CD4-positive, alpha-beta T cell (primary cell): ENCODE data around the gene NR1I2. TPM values are rescaled to one million over a fixed set of nuclear protein-coding genes. Genes with fewer than 3 reads are reported as not detected.

Experiments
- ATAC-seq: fragments of 200-7000 bp; cut with Tn5 transposase; one replicate; pipeline ENCODE4 v1.10.0; 2022; ENCODE audit warnings: mild to moderate bottlenecking; ENCODE audit not compliant: poor library complexity
- CTCF ChIA-PET: fragments of 350-600 bp; sonication (Branson Sonifier 250); formaldehyde crosslinking; loops from one replicate; lab custom pipeline; 2021; ENCODE audit warnings: antibody characterized with exemption, inconsistent platforms; lab: Charles Lee
- POLR2A ChIA-PET: fragments of 350-600 bp; sonication (Branson Sonifier 250); formaldehyde crosslinking; loops from one replicate; lab custom pipeline; 2021; ENCODE audit warnings: antibody characterized with exemption, inconsistent platforms; lab: Charles Lee
- DNase-seq, 14 experiments: peaks; one replicate each; pipeline ENCODE4 v3.0.0-alpha.2; 2013 to 2020; ENCODE audit warnings: mixed read lengths in 2 of 14
- H3K27ac ChIP-seq, 2 donors: one replicate each; pipeline versions ENCODE4 v1.5.1 to v1.7.0; 2013; ENCODE audit warnings: low read length in 2 of 2, low read depth in 1 of 2, mild to moderate bottlenecking in 1 of 2
- H3K27me3 ChIP-seq, 2 experiments: 1 replicate in 1 of 2; 2 replicates in 1 of 2; pipeline versions ENCODE4 v1.6.1 to v1.7.0; 2013; ENCODE audit warnings: low read length in 2 of 2, control low read depth in 1 of 2, mild to moderate bottlenecking in 1 of 2, moderate library complexity in 1 of 2; ENCODE audit not compliant: insufficient read depth in 2 of 2, control insufficient read depth in 1 of 2
- H3K36me3 ChIP-seq: one replicate; pipeline ENCODE4 v1.6.1; 2013; ENCODE audit warnings: low read length, control low read depth; ENCODE audit not compliant: insufficient read depth
- H3K4me1 ChIP-seq: one replicate; pipeline ENCODE4 v1.6.1; 2013; ENCODE audit warnings: low read length, control low read depth; ENCODE audit not compliant: insufficient read depth
- H3K4me3 ChIP-seq: one replicate; pipeline ENCODE4 v1.5.1; 2013; ENCODE audit warnings: mild to moderate bottlenecking, low read length, moderate library complexity
- H3K9me3 ChIP-seq, 2 experiments: 1 replicate in 1 of 2; 2 replicates in 1 of 2; pipeline versions ENCODE4 v1.6.1 to v1.7.0; 2013; ENCODE audit warnings: low read length in 2 of 2, mild to moderate bottlenecking in 2 of 2, control low read depth in 1 of 2, moderate library complexity in 1 of 2; ENCODE audit not compliant: control insufficient read depth in 1 of 2, insufficient read depth in 1 of 2
- H3K27ac Mint-ChIP-seq: one replicate; pipeline ENCODE4 v1.8.0; 2020; ENCODE audit warnings: mixed read lengths
- H3K27me3 Mint-ChIP-seq: one replicate; pipeline ENCODE4 v1.8.0; 2021; ENCODE audit warnings: mixed read lengths
- H3K36me3 Mint-ChIP-seq: one replicate; pipeline ENCODE4 v1.8.0; 2021; ENCODE audit warnings: low read depth, mixed read lengths
- H3K4me1 Mint-ChIP-seq: one replicate; pipeline ENCODE4 v1.8.0; 2021; ENCODE audit warnings: low read depth, mixed read lengths
- H3K4me3 Mint-ChIP-seq: one replicate; pipeline ENCODE4 v1.8.0; 2020; ENCODE audit warnings: mild to moderate bottlenecking, mixed read lengths
- H3K9me3 Mint-ChIP-seq: one replicate; pipeline ENCODE4 v1.8.0; 2020; ENCODE audit warnings: mixed read lengths
- intact Hi-C, 2 experiments: fragments of 100-400 bp; cut with DNase I in 1 of 2; cut with micrococcal nuclease in 1 of 2; formaldehyde crosslinking; loops; one replicate each; pipeline versions ENCODE4 v1.15.1 to v1.9.0; 2023 to 2025; cut with DNase I, micrococcal nuclease
- total RNA-seq, 174 experiments: library from RNA in 2 of 174; stranded (reverse) in 2 of 174; gene quantifications; one replicate each; pipeline ENCODE4 v1.2.3 and lab custom pipeline; 2021 to 2026
- TF ChIP-seq, protein P1 (sequence below): fragments of 200-600 bp; IDR thresholded peaks from one replicate; pipeline ENCODE4 v1.8.0; 2022; ENCODE audit warnings: antibody characterized with exemption, mild to moderate bottlenecking

Gene NR1I2
- total RNA-seq, 2 experiments from 2014 or later: 0.25 TPM; not detected in 1

- no peak overlapping the region for H3K27ac ChIP-seq
- POLR2A ChIA-PET: no interaction called here
- intact Hi-C loops: no loop called here
- no peak for ATAC-seq
- peaks cover 60% of the 10 kb centered on the region for H3K27me3 Mint-ChIP-seq
- H3K36me3 Mint-ChIP-seq: no peaks in the 10 kb centered on the region
- H3K4me3 ChIP-seq: no peak overlapping the region
- H3K36me3 ChIP-seq: no peaks in the 10 kb centered on the region
- H3K9me3 Mint-ChIP-seq: no peaks in the 10 kb centered on the region
- H3K4me1 Mint-ChIP-seq: no peaks in the 10 kb centered on the region
- H3K9me3 ChIP-seq: no peaks in the 10 kb centered on the region
- H3K27ac Mint-ChIP-seq: no peak overlapping the region
- H3K27me3 ChIP-seq: peaks cover 3 to 18% of the 10 kb centered on the region in 2 experiments
- TF ChIP-seq, protein P1, sequence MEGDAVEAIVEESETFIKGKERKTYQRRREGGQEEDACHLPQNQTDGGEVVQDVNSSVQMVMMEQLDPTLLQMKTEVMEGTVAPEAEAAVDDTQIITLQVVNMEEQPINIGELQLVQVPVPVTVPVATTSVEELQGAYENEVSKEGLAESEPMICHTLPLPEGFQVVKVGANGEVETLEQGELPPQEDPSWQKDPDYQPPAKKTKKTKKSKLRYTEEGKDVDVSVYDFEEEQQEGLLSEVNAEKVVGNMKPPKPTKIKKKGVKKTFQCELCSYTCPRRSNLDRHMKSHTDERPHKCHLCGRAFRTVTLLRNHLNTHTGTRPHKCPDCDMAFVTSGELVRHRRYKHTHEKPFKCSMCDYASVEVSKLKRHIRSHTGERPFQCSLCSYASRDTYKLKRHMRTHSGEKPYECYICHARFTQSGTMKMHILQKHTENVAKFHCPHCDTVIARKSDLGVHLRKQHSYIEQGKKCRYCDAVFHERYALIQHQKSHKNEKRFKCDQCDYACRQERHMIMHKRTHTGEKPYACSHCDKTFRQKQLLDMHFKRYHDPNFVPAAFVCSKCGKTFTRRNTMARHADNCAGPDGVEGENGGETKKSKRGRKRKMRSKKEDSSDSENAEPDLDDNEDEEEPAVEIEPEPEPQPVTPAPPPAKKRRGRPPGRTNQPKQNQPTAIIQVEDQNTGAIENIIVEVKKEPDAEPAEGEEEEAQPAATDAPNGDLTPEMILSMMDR: no peak
- H3K4me3 Mint-ChIP-seq: no peak overlapping the region
- H3K4me1 ChIP-seq: no peaks in the 10 kb centered on the region
- CTCF ChIA-PET: no interaction called here
- no peak for DNase-seq
Measured at GRCh38 chr3:119746423-119746822, 35.5 kb upstream of the NR1I2 start.

GRCh38 chr3:119747357-119747756 lies 34.5 kb upstream of the NR1I2 start:
- H3K9me3 ChIP-seq: no peaks in the 10 kb centered on the region
- peaks cover 0 to 16% of the 10 kb centered on the region in 2 experiments for H3K27me3 ChIP-seq
- intact Hi-C loops: no loop called here
- H3K4me3 Mint-ChIP-seq: no peak overlapping the region
- ATAC-seq (no peak), DNase-seq (no peak)
- no peaks in the 10 kb centered on the region for H3K36me3 ChIP-seq
- no peaks in the 10 kb centered on the region for H3K4me1 ChIP-seq
- H3K4me3 ChIP-seq: no peak overlapping the region
- POLR2A ChIA-PET: no interaction called here
- no peak overlapping the region for H3K27ac ChIP-seq
- H3K9me3 Mint-ChIP-seq: no peaks in the 10 kb centered on the region
- H3K36me3 Mint-ChIP-seq: no peaks in the 10 kb centered on the region
- CTCF ChIA-PET: no interaction called here
- no peak overlapping the region for H3K27ac Mint-ChIP-seq
- TF ChIP-seq, protein P1: no peak
- peaks cover 53% of the 10 kb centered on the region for H3K27me3 Mint-ChIP-seq
- H3K4me1 Mint-ChIP-seq: no peaks in the 10 kb centered on the region

- peaks cover 0 to 12% of the 10 kb centered on the region in 2 experiments for H3K27me3 ChIP-seq
- H3K4me3 ChIP-seq: no peak overlapping the region
- ChIA-PET CTCF (no interaction called here), POLR2A (no interaction called here)
- no peaks in the 10 kb centered on the region for H3K9me3 Mint-ChIP-seq
- H3K36me3 ChIP-seq: no peaks in the 10 kb centered on the region
- H3K36me3 Mint-ChIP-seq: no peaks in the 10 kb centered on the region
- H3K4me1 Mint-ChIP-seq: no peaks in the 10 kb centered on the region
- no peaks in the 10 kb centered on the region for H3K4me1 ChIP-seq
- H3K4me3 Mint-ChIP-seq: no peak overlapping the region
- TF ChIP-seq, protein P1: no peak
- intact Hi-C loops: no loop called here
- peaks cover 47% of the 10 kb centered on the region for H3K27me3 Mint-ChIP-seq
- H3K27ac Mint-ChIP-seq: no peak overlapping the region
- H3K27ac ChIP-seq: no peak overlapping the region
- no peak for ATAC-seq
- DNase-seq: no peak
- no peaks in the 10 kb centered on the region for H3K9me3 ChIP-seq
Measured at GRCh38 chr3:119748991-119749390, 32.9 kb upstream of the NR1I2 start.
